Measurements from ENCODE around the gene BAX.

- TF ChIP-seq CTCF (IDR thresholded peaks at IDR 0.05), result no peak
- TF ChIP-seq POLR2A (IDR thresholded peaks at IDR 0.05), result no peak
Observed at GRCh38 chr19:48985711-48986110, 31.0 kb downstream of the BAX start.

Data from body of pancreas (tissue), 4 donors.